ENCODE measurements around the gene KRT81.

The KRT81 gene

GRCh38 chr12:52285851-52286530 lies 5.3 kb downstream of the KRT81 start:
- Histone ChIP-seq H3K4me1 (ENCODE audit: control insufficient read depth in 2 of 2, insufficient read depth in 2 of 2, low read length in 2 of 2) (peaks cover 0 to 3% of the 10 kb centered on the region in 2 donors), H3K36me3 (ENCODE audit: control insufficient read depth in 2 of 2, insufficient read depth in 2 of 2, low read length in 2 of 2) (no peaks in the 10 kb centered on the region), H3K9ac (ENCODE audit: low read depth in 1 of 2, low read length in 2 of 2) (no peak overlapping the region), H3K27me3 (ENCODE audit: control insufficient read depth in 2 of 2, insufficient read depth in 2 of 2, low read length in 2 of 2) (peaks cover 0 to 2% of the 10 kb centered on the region in 2 donors), H3K27ac (ENCODE audit: low read depth in 2 of 2, low read length in 2 of 2) (no peak overlapping the region), H3K9me3 (ENCODE audit: control insufficient read depth in 2 of 2, low read length in 2 of 2) (no peaks in the 10 kb centered on the region), H3K4me3 (ENCODE audit: low read length in 2 of 2) (no peak overlapping the region)

GRCh38 chr12:52285172-52285745 lies 6.1 kb downstream of the KRT81 start:
- no peak overlapping the region for H3K9ac ChIP-seq (ENCODE audit: low read depth in 1 of 2, low read length in 2 of 2)
- H3K27ac ChIP-seq (ENCODE audit: low read depth in 2 of 2, low read length in 2 of 2), result no peak overlapping the region
- H3K27me3 ChIP-seq (ENCODE audit: control insufficient read depth in 2 of 2, insufficient read depth in 2 of 2, low read length in 2 of 2), result peaks cover 0 to 2% of the 10 kb centered on the region in 2 donors
- no peaks in the 10 kb centered on the region for H3K36me3 ChIP-seq (ENCODE audit: control insufficient read depth in 2 of 2, insufficient read depth in 2 of 2, low read length in 2 of 2)
- H3K4me1 ChIP-seq (ENCODE audit: control insufficient read depth in 2 of 2, insufficient read depth in 2 of 2, low read length in 2 of 2), result peaks cover 0 to 3% of the 10 kb centered on the region in 2 donors
- no peaks in the 10 kb centered on the region for H3K9me3 ChIP-seq (ENCODE audit: control insufficient read depth in 2 of 2, low read length in 2 of 2)
- H3K4me3 ChIP-seq (ENCODE audit: low read length in 2 of 2), result no peak overlapping the region

DNA sequence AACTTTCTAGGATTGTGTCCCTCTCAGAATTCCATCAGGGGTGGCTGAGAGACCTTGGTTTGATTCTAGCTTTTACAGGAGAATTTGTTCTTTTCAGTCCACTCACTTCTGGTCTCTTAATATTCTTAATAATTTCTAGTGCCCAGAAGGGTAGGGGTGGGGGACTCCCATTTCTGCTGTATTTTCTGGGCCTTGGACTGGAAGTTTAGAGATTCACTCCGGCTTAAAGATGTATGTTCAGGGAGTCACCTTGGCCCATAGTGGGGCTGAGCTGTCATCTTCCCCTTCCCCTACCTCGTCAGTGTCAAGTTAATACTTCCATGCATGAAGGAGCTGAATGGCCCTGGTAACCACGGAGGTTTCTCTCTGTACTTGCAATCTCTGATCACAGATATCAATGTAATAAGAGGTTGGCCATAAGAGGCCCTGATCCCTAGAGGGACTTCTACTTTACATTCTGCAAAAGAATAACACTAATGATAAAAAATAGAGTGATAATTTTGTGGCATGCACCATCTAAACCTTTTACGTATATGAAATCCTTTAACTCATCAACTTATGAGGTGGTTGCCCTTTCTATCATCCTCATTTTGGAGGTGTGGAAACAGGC lies 6.7 kb downstream of the KRT81 start:
- Histone ChIP-seq H3K4me1 (ENCODE audit: control insufficient read depth in 2 of 2, insufficient read depth in 2 of 2, low read length in 2 of 2) (peaks cover 0 to 3% of the 10 kb centered on the region in 2 donors), H3K27ac (ENCODE audit: low read depth in 2 of 2, low read length in 2 of 2) (no peak overlapping the region)

DNA sequence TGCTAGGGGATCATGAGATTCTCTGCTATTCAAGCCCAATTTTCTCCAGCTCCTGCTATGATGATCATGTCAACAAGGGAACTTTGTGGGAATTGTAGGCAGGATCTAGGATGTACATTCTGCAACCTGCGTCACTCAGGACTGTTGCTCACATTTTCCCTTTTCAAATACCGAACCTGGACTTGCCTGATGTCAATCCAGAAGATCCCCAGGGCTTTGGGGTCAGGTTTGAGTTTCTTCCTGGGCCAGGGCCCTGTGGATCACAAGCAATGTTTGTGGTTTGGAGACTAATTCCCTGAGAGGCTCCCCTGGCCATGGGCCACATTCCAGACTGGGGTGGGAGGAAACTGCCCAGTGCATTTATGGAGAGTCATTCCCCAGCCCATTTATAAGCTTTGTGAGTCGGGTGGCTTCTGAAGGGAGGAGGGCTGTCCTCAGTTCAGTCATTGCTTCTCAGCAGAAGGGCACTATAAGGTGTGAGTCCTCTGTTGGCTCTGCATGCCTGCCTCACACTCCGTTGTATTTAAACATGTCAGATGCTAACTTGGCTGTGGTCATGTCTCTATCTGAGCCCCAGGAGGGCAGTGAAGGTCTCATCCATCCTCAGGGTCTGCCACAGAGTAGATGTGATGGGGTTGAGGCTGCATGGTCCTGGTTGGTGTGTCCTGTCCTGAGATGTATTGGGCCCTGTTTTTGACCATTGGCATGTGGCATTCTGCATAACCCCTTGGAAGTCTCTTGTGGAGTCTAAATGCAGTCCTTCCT lies 10.4 kb downstream of the KRT81 start:
- Histone ChIP-seq H3K4me1 (ENCODE audit: control insufficient read depth in 2 of 2, insufficient read depth in 2 of 2, low read length in 2 of 2) (peaks cover 2 to 8% of the 10 kb centered on the region in 2 donors), H3K4me3 (ENCODE audit: low read length in 2 of 2) (no peak overlapping the region), H3K27ac (ENCODE audit: low read depth in 2 of 2, low read length in 2 of 2) (peak overlapping the region; percentile 7 to 11), H3K9ac (ENCODE audit: low read depth in 1 of 2, low read length in 2 of 2) (no peak overlapping the region), H3K36me3 (ENCODE audit: control insufficient read depth in 2 of 2, insufficient read depth in 2 of 2, low read length in 2 of 2) (no peaks in the 10 kb centered on the region), H3K9me3 (ENCODE audit: control insufficient read depth in 2 of 2, low read length in 2 of 2) (no peaks in the 10 kb centered on the region), H3K27me3 (ENCODE audit: control insufficient read depth in 2 of 2, insufficient read depth in 2 of 2, low read length in 2 of 2) (peaks cover 6 to 8% of the 10 kb centered on the region in 2 donors)

More for the DNA sequence above, 6.7 kb downstream of the KRT81 start:
- Histone ChIP-seq H3K9ac (ENCODE audit: low read depth in 1 of 2, low read length in 2 of 2) (no peak overlapping the region), H3K36me3 (ENCODE audit: control insufficient read depth in 2 of 2, insufficient read depth in 2 of 2, low read length in 2 of 2) (no peaks in the 10 kb centered on the region), H3K4me3 (ENCODE audit: low read length in 2 of 2) (no peak overlapping the region), H3K27me3 (ENCODE audit: control insufficient read depth in 2 of 2, insufficient read depth in 2 of 2, low read length in 2 of 2) (peaks cover 0 to 2% of the 10 kb centered on the region in 2 donors), H3K9me3 (ENCODE audit: control insufficient read depth in 2 of 2, low read length in 2 of 2) (no peaks in the 10 kb centered on the region)

GRCh38 chr12:52280319-52280795 lies 11.0 kb downstream of the KRT81 start:
- H3K4me3 ChIP-seq (ENCODE audit: low read length in 2 of 2), result no peak overlapping the region
- no peak overlapping the region for H3K9ac ChIP-seq (ENCODE audit: low read depth in 1 of 2, low read length in 2 of 2)
- peaks cover 2 to 8% of the 10 kb centered on the region in 2 donors for H3K4me1 ChIP-seq (ENCODE audit: control insufficient read depth in 2 of 2, insufficient read depth in 2 of 2, low read length in 2 of 2)
- peaks cover 8 to 12% of the 10 kb centered on the region in 2 donors for H3K27me3 ChIP-seq (ENCODE audit: control insufficient read depth in 2 of 2, insufficient read depth in 2 of 2, low read length in 2 of 2)
- H3K36me3 ChIP-seq (ENCODE audit: control insufficient read depth in 2 of 2, insufficient read depth in 2 of 2, low read length in 2 of 2), result no peaks in the 10 kb centered on the region
- peak overlapping the region; percentile 7 to 11 for H3K27ac ChIP-seq (ENCODE audit: low read depth in 2 of 2, low read length in 2 of 2)
- H3K9me3 ChIP-seq (ENCODE audit: control insufficient read depth in 2 of 2, low read length in 2 of 2), result no peaks in the 10 kb centered on the region

- Histone ChIP-seq H3K4me3 (ENCODE audit: low read length in 2 of 2) (no peak overlapping the region), H3K36me3 (ENCODE audit: control insufficient read depth in 2 of 2, insufficient read depth in 2 of 2, low read length in 2 of 2) (no peaks in the 10 kb centered on the region), H3K27me3 (ENCODE audit: control insufficient read depth in 2 of 2, insufficient read depth in 2 of 2, low read length in 2 of 2) (peaks cover 8 to 16% of the 10 kb centered on the region in 2 donors), H3K9ac (ENCODE audit: low read depth in 1 of 2, low read length in 2 of 2) (no peak overlapping the region), H3K9me3 (ENCODE audit: control insufficient read depth in 2 of 2, low read length in 2 of 2) (no peaks in the 10 kb centered on the region), H3K27ac (ENCODE audit: low read depth in 2 of 2, low read length in 2 of 2) (no peak overlapping the region), H3K4me1 (ENCODE audit: control insufficient read depth in 2 of 2, insufficient read depth in 2 of 2, low read length in 2 of 2) (peaks cover 2 to 8% of the 10 kb centered on the region in 2 donors)
Observed at GRCh38 chr12:52279422-52280318, 11.7 kb downstream of the KRT81 start.

- no peak overlapping the region for H3K4me3 ChIP-seq (ENCODE audit: low read length in 2 of 2)
- no peaks in the 10 kb centered on the region for H3K9me3 ChIP-seq (ENCODE audit: control insufficient read depth in 2 of 2, low read length in 2 of 2)
- H3K27me3 ChIP-seq (ENCODE audit: control insufficient read depth in 2 of 2, insufficient read depth in 2 of 2, low read length in 2 of 2), result peaks cover 8 to 17% of the 10 kb centered on the region in 2 donors
- peaks cover 2 to 8% of the 10 kb centered on the region in 2 donors for H3K4me1 ChIP-seq (ENCODE audit: control insufficient read depth in 2 of 2, insufficient read depth in 2 of 2, low read length in 2 of 2)
- H3K27ac ChIP-seq (ENCODE audit: low read depth in 2 of 2, low read length in 2 of 2), result no peak overlapping the region
- H3K9ac ChIP-seq (ENCODE audit: low read depth in 1 of 2, low read length in 2 of 2), result peak overlapping the region in 1 of 2 donors; percentile 42
- no peaks in the 10 kb centered on the region for H3K36me3 ChIP-seq (ENCODE audit: control insufficient read depth in 2 of 2, insufficient read depth in 2 of 2, low read length in 2 of 2)
Observed at GRCh38 chr12:52278575-52279421, 12.5 kb downstream of the KRT81 start.

GRCh38 chr12:52277486-52278245 lies 13.7 kb downstream of the KRT81 start:
- Histone ChIP-seq H3K27me3 (ENCODE audit: control insufficient read depth in 2 of 2, insufficient read depth in 2 of 2, low read length in 2 of 2) (peaks cover 8 to 16% of the 10 kb centered on the region in 2 donors), H3K27ac (ENCODE audit: low read depth in 2 of 2, low read length in 2 of 2) (no peak overlapping the region), H3K4me1 (ENCODE audit: control insufficient read depth in 2 of 2, insufficient read depth in 2 of 2, low read length in 2 of 2) (peaks cover 2 to 8% of the 10 kb centered on the region in 2 donors), H3K9ac (ENCODE audit: low read depth in 1 of 2, low read length in 2 of 2) (no peak overlapping the region), H3K9me3 (ENCODE audit: control insufficient read depth in 2 of 2, low read length in 2 of 2) (no peaks in the 10 kb centered on the region), H3K36me3 (ENCODE audit: control insufficient read depth in 2 of 2, insufficient read depth in 2 of 2, low read length in 2 of 2) (no peaks in the 10 kb centered on the region), H3K4me3 (ENCODE audit: low read length in 2 of 2) (no peak overlapping the region)
